ENCODE results near the gene ABHD16A. TPM values are rescaled to one million over a fixed set of nuclear protein-coding genes. Genes with fewer than 3 reads are reported as not detected.
A peak's percentile ranks its signal among the peaks of the same experiment; 100 is the strongest.

Gene ABHD16A
- total and polyA plus RNA-seq, 10 of the 15 experiments (the other 5 are each of a cell fraction or from before 2014, with no cell fraction given): 7.5 to 43.0 (median 32.9) TPM

DNA sequence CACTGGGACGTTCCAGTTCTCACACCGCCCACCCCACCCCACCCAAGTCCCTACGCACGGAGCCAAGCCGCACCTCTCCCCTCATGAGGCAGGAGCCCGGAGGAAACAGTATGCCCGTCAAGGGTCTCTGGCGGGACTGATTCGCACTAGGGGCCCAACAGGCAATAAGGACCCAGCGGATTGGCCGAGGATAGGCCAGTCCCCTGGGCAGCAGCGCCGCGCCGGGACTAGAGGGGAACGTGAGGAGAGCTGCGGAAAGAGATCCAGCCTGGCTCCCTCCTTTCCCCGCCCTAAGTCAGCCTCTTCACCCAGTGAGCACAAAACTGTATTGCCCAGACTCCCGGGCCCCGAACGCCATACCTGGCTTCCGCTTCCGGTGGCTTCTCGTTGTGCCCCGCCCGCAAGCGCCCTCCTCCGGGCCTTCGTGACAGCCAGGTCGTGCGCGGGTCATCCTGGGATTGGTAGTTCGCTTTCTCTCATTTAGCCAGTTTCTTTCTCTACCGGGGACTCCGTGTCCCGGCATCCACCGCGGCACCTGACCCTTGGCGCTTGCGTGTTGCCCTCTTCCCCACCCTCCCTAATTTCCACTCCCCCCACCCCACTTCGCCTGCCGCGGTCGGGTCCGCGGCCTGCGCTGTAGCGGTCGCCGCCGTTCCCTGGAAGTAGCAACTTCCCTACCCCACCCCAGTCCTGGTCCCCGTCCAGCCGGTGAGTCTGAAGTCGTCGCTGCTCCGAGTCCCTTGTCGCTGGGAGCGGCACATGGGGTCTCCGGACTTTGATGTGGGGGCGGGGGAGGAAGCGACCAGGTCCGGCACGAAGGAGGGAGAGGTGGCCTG, 37.4 kb downstream of the ABHD16A start, which contains the start of gene CSNK2B (continued):
- TF ChIP-seq CEBPB (IDR thresholded peaks at IDR 0.05; ENCODE audit: borderline replicate concordance in 1 of 2, low read depth in 2 of 2, low read length in 2 of 2): no peak
- TF ChIP-seq, protein P1, sequence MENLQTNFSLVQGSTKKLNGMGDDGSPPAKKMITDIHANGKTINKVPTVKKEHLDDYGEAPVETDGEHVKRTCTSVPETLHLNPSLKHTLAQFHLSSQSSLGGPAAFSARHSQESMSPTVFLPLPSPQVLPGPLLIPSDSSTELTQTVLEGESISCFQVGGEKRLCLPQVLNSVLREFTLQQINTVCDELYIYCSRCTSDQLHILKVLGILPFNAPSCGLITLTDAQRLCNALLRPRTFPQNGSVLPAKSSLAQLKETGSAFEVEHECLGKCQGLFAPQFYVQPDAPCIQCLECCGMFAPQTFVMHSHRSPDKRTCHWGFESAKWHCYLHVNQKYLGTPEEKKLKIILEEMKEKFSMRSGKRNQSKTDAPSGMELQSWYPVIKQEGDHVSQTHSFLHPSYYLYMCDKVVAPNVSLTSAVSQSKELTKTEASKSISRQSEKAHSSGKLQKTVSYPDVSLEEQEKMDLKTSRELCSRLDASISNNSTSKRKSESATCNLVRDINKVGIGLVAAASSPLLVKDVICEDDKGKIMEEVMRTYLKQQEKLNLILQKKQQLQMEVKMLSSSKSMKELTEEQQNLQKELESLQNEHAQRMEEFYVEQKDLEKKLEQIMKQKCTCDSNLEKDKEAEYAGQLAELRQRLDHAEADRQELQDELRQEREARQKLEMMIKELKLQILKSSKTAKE (IDR thresholded peaks at IDR 0.05; ENCODE audit: low read depth, poor library complexity, severe bottlenecking): no peak
- TF ChIP-seq STAT1 (conservative IDR thresholded peaks at IDR 0.05): no peak
- TF ChIP-seq EGR1 (IDR thresholded peaks at IDR 0.05; ENCODE audit: borderline replicate concordance in 1 of 2, low read depth in 2 of 2, low read length in 2 of 2): peak in 1 of 2 experiments; percentile 75; a peak in 1 of 3 replicates
- no peak for TF ChIP-seq ZNF622 (IDR thresholded peaks at IDR 0.05)
- TF ChIP-seq YY1 (IDR thresholded peaks at IDR 0.05; ENCODE audit: low read depth, low read length): peak; percentile 84
- TF ChIP-seq IKZF2 (IDR thresholded peaks at IDR 0.05): peak in 1 of 2 experiments; percentile 54; a peak in 1 of 4 replicates
- no peak for TF ChIP-seq RAD21 (IDR thresholded peaks at IDR 0.05; ENCODE audit: insufficient read depth, low read depth, low read length)
- TF ChIP-seq, protein P2, sequence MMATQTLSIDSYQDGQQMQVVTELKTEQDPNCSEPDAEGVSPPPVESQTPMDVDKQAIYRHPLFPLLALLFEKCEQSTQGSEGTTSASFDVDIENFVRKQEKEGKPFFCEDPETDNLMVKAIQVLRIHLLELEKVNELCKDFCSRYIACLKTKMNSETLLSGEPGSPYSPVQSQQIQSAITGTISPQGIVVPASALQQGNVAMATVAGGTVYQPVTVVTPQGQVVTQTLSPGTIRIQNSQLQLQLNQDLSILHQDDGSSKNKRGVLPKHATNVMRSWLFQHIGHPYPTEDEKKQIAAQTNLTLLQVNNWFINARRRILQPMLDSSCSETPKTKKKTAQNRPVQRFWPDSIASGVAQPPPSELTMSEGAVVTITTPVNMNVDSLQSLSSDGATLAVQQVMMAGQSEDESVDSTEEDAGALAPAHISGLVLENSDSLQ (IDR thresholded peaks at IDR 0.05): peak; percentile 72
- peak; percentile 19; the same call in 1 of the 2 replicates for TF ChIP-seq TCF12 (IDR thresholded peaks at IDR 0.05; ENCODE audit: low read depth, low read length)
- no peak for TF ChIP-seq EED (IDR thresholded peaks at IDR 0.05; ENCODE audit: low read depth)
- TF ChIP-seq, protein P3, sequence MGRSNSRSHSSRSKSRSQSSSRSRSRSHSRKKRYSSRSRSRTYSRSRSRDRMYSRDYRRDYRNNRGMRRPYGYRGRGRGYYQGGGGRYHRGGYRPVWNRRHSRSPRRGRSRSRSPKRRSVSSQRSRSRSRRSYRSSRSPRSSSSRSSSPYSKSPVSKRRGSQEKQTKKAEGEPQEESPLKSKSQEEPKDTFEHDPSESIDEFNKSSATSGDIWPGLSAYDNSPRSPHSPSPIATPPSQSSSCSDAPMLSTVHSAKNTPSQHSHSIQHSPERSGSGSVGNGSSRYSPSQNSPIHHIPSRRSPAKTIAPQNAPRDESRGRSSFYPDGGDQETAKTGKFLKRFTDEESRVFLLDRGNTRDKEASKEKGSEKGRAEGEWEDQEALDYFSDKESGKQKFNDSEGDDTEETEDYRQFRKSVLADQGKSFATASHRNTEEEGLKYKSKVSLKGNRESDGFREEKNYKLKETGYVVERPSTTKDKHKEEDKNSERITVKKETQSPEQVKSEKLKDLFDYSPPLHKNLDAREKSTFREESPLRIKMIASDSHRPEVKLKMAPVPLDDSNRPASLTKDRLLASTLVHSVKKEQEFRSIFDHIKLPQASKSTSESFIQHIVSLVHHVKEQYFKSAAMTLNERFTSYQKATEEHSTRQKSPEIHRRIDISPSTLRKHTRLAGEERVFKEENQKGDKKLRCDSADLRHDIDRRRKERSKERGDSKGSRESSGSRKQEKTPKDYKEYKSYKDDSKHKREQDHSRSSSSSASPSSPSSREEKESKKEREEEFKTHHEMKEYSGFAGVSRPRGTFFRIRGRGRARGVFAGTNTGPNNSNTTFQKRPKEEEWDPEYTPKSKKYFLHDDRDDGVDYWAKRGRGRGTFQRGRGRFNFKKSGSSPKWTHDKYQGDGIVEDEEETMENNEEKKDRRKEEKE (IDR thresholded peaks at IDR 0.05): no peak
- TF ChIP-seq SIN3A (IDR thresholded peaks at IDR 0.05; ENCODE audit: low read depth, low read length): peak; percentile 61; the same call in 1 of the 2 replicates
- TF ChIP-seq BACH1 (IDR thresholded peaks at IDR 0.05; ENCODE audit: borderline replicate concordance): no peak; the same call in 1 of the 2 replicates
- TF ChIP-seq CHD4 (IDR thresholded peaks at IDR 0.05): no peak
- TF ChIP-seq, protein P4, sequence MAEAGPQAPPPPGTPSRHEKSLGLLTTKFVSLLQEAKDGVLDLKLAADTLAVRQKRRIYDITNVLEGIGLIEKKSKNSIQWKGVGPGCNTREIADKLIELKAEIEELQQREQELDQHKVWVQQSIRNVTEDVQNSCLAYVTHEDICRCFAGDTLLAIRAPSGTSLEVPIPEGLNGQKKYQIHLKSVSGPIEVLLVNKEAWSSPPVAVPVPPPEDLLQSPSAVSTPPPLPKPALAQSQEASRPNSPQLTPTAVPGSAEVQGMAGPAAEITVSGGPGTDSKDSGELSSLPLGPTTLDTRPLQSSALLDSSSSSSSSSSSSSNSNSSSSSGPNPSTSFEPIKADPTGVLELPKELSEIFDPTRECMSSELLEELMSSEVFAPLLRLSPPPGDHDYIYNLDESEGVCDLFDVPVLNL (IDR thresholded peaks at IDR 0.05; ENCODE audit: low read depth, low read length): no peak
- 0 out of 2 replicates have a peak, but pooled peaks have one; percentile 23 for TF ChIP-seq TCF7 (IDR thresholded peaks at IDR 0.05; ENCODE audit: borderline replicate concordance)
- no peak for TF ChIP-seq EZH2 (IDR thresholded peaks at IDR 0.05; ENCODE audit: borderline replicate concordance, control insufficient read depth, low read depth, low read length)
